ENCODE measurements around the gene PARP4.
"Not testable (repeated sequence)": the region's sequence is repeated elsewhere in the genome, so short reads cannot be mapped to it uniquely, and the experiment has no call there.

The PARP4 gene

GRCh38 chr13:24512197-24512907 lies at the start of gene PARP4:
TSS of gene PARP4 (minus strand) at chr13:24512778. CDS start at chr13:24503776, 9,002 bp downstream.
- H3K4me3 ChIP-seq (ENCODE audit: low read depth in 1 of 2, low read length in 1 of 2): peak within 1 kb of the TSS; percentile 93 to 97
- H3K36me3 ChIP-seq: no peaks in the 10 kb centered on the region
- no peaks in the 10 kb centered on the region for H3K27me3 ChIP-seq
- H3K4me1 ChIP-seq (ENCODE audit: control insufficient read depth in 1 of 2, insufficient read depth in 1 of 2, low read depth in 1 of 2, low read length in 1 of 2): peaks cover 35 to 36% of the 10 kb centered on the region in 2 experiments
- TF ChIP-seq CTCF (IDR thresholded peaks at IDR 0.05): peak; percentile 13
- peak within 1 kb of the TSS; percentile 99 for H3K27ac ChIP-seq
- no peaks in the 10 kb centered on the region for H3K9me3 ChIP-seq

GRCh38 chr13:24560579-24561187 lies 48.1 kb upstream of the PARP4 start:
- H3K27me3 ChIP-seq: peaks cover 25% of the 10 kb centered on the region
- not testable (repeated sequence) for H3K27ac ChIP-seq; H3K9me3 ChIP-seq; H3K4me3 ChIP-seq (ENCODE audit: low read depth in 1 of 2, low read length in 1 of 2); H3K36me3 ChIP-seq; H3K4me1 ChIP-seq (ENCODE audit: control insufficient read depth in 1 of 2, insufficient read depth in 1 of 2, low read depth in 1 of 2, low read length in 1 of 2)

- not testable (repeated sequence) for H3K4me1 ChIP-seq (ENCODE audit: control insufficient read depth in 1 of 2, insufficient read depth in 1 of 2, low read depth in 1 of 2, low read length in 1 of 2); H3K27ac ChIP-seq; H3K36me3 ChIP-seq; H3K4me3 ChIP-seq (ENCODE audit: low read depth in 1 of 2, low read length in 1 of 2); H3K9me3 ChIP-seq
- peaks cover 25% of the 10 kb centered on the region for H3K27me3 ChIP-seq
Measured at GRCh38 chr13:24559431-24560218, 47.0 kb upstream of the PARP4 start.

- Histone ChIP-seq H3K4me1 (ENCODE audit: control insufficient read depth in 1 of 2, insufficient read depth in 1 of 2, low read depth in 1 of 2, low read length in 1 of 2) (no peaks in the 10 kb centered on the region), H3K27me3 (peaks cover 21% of the 10 kb centered on the region), H3K36me3 (no peaks in the 10 kb centered on the region), H3K27ac (no peak overlapping the region), H3K9me3 (no peaks in the 10 kb centered on the region), H3K4me3 (ENCODE audit: low read depth in 1 of 2, low read length in 1 of 2) (no peak overlapping the region)
- TF ChIP-seq CTCF (IDR thresholded peaks at IDR 0.05): no peak
Measured at GRCh38 chr13:24557081-24557480, 44.5 kb upstream of the PARP4 start.

- H3K27ac ChIP-seq; H3K9me3 ChIP-seq; H3K4me1 ChIP-seq (ENCODE audit: control insufficient read depth in 1 of 2, insufficient read depth in 1 of 2, low read depth in 1 of 2, low read length in 1 of 2); H3K36me3 ChIP-seq; H3K4me3 ChIP-seq (ENCODE audit: low read depth in 1 of 2, low read length in 1 of 2); H3K27me3 ChIP-seq: not testable (repeated sequence)
Measured at GRCh38 chr13:24553892-24554291, 41.3 kb upstream of the PARP4 start.

- Histone ChIP-seq H3K27me3 (peaks cover 73% of the 10 kb centered on the region), H3K4me3 (ENCODE audit: low read depth in 1 of 2, low read length in 1 of 2) (peak overlapping the region; percentile 58 to 63)
- not testable (repeated sequence) for H3K9me3 ChIP-seq; H3K36me3 ChIP-seq; H3K27ac ChIP-seq; H3K4me1 ChIP-seq (ENCODE audit: control insufficient read depth in 1 of 2, insufficient read depth in 1 of 2, low read depth in 1 of 2, low read length in 1 of 2)
Measured at GRCh38 chr13:24541476-24542352, 29.1 kb upstream of the PARP4 start.

- Histone ChIP-seq H3K4me3 (ENCODE audit: low read depth in 1 of 2, low read length in 1 of 2) (peak overlapping the region; percentile 58 to 63), H3K4me1 (ENCODE audit: control insufficient read depth in 1 of 2, insufficient read depth in 1 of 2, low read depth in 1 of 2, low read length in 1 of 2) (peaks cover 6 to 8% of the 10 kb centered on the region in 2 experiments), H3K27ac (no peak overlapping the region), H3K36me3 (no peaks in the 10 kb centered on the region), H3K9me3 (no peaks in the 10 kb centered on the region), H3K27me3 (peaks cover 74% of the 10 kb centered on the region)
- no peak for TF ChIP-seq CTCF (IDR thresholded peaks at IDR 0.05)
Measured at GRCh38 chr13:24541127-24541475, 28.5 kb upstream of the PARP4 start.
